HG02840 (cell line): ENCODE measurements around the gene GLIPR2.
A peak's percentile ranks its signal among the peaks of the same experiment; 100 is the strongest.

Experiments
- ATAC-seq: cut with Tn5 transposase; IDR thresholded peaks from one replicate; pipeline ENCODE4 v1.9.1; 2021; ENCODE audit warnings: mild to moderate bottlenecking, moderate library complexity, moderate number of reproducible peaks; ENCODE audit not compliant: unreplicated experiment, low FRiP score

GLIPR2 gene

GRCh38 chr9:36190388-36191289, 54.1 kb downstream of the GLIPR2 start, which contains the start of gene CLTA:
Gene CLTA (plus strand): TSS chr9:36190921. CDS start chr9:36191057, 136 bp downstream.
- peak; percentile 94 for ATAC-seq

GRCh38 chr9:36191290-36191645, 54.7 kb downstream of the GLIPR2 start:
- peak; percentile 11 for ATAC-seq

- no peak for ATAC-seq
Measured at GRCh38 chr9:36191686-36192085, 55.2 kb downstream of the GLIPR2 start.

- ATAC-seq, result no peak
Measured at GRCh38 chr9:36192196-36192595, 55.7 kb downstream of the GLIPR2 start.

- ATAC-seq, result no peak
Measured at GRCh38 chr9:36193023-36193422, 56.5 kb downstream of the GLIPR2 start.

- ATAC-seq, result no peak
Measured at GRCh38 chr9:36194326-36195000, 57.9 kb downstream of the GLIPR2 start.

GRCh38 chr9:36204906-36205547, 68.5 kb downstream of the GLIPR2 start:
- ATAC-seq, result no peak

- ATAC-seq, result no peak
Measured at GRCh38 chr9:36207016-36207415, 70.5 kb downstream of the GLIPR2 start.

GRCh38 chr9:36207546-36208012, 71.0 kb downstream of the GLIPR2 start:
- ATAC-seq, result no peak

GRCh38 chr9:36208521-36209253, 72.2 kb downstream of the GLIPR2 start:
- no peak for ATAC-seq

- ATAC-seq, result no peak
Measured at GRCh38 chr9:36210722-36211121, 74.2 kb downstream of the GLIPR2 start.

GRCh38 chr9:36211510-36211909, 75.0 kb downstream of the GLIPR2 start:
- ATAC-seq, result no peak

GRCh38 chr9:36213387-36213786, 76.9 kb downstream of the GLIPR2 start:
- no peak for ATAC-seq
